Astrocyte of the cerebellum (primary cell): Measurements from ENCODE around the gene ZNF507.

ENCODE experiments used
- DNase-seq: peaks from one replicate; pipeline ENCODE4 v3.0.0-alpha.2; 2011; ENCODE audit warnings: low read depth
- H3K4me3 ChIP-seq: 2 replicates; pipeline ENCODE4 v1.5.1; 2011; ENCODE audit warnings: mild to moderate bottlenecking, low read depth, low read length, moderate library complexity
- in situ Hi-C: cut with HindIII; loops from 2 replicates; pipeline ENCODE4 v1.10.0; 2017; ENCODE audit warnings: low sequenced_read_pairs
- TF ChIP-seq, protein P1 (sequence below): IDR thresholded peaks from 2 replicates; pipeline ENCODE4 v1.5.1; 2012; ENCODE audit warnings: low read length, low read depth, moderate library complexity, mild to moderate bottlenecking; ENCODE audit errors: missing control alignments

ZNF507 gene

DNA sequence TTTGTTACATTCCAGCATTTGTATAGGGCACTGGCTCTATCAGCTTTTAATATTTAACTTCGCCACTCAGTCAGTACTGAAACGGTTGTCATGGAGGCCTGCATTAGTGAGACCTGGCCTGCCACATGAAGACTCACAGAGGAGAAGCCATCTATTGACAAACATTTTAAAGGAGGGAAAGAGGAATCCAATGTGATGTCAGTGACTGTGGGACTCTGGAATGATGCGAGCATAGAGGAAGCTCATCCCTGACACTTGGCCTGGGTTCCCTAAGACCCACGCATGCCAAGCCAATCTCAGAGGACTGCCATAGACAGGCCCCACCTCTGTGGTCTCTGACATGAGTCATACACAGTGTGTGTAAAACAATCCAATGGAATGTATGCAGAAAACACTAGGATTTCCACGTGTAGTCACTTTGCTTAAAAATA, 52.3 kb downstream of the ZNF507 start:
- H3K4me3 ChIP-seq, result no peak overlapping the region
- TF ChIP-seq, protein P1, sequence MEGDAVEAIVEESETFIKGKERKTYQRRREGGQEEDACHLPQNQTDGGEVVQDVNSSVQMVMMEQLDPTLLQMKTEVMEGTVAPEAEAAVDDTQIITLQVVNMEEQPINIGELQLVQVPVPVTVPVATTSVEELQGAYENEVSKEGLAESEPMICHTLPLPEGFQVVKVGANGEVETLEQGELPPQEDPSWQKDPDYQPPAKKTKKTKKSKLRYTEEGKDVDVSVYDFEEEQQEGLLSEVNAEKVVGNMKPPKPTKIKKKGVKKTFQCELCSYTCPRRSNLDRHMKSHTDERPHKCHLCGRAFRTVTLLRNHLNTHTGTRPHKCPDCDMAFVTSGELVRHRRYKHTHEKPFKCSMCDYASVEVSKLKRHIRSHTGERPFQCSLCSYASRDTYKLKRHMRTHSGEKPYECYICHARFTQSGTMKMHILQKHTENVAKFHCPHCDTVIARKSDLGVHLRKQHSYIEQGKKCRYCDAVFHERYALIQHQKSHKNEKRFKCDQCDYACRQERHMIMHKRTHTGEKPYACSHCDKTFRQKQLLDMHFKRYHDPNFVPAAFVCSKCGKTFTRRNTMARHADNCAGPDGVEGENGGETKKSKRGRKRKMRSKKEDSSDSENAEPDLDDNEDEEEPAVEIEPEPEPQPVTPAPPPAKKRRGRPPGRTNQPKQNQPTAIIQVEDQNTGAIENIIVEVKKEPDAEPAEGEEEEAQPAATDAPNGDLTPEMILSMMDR, result no peak
- in situ Hi-C loops, result loop anchor here (25.0 kb wide), 1 partner anchor 1735 kb away; no protein-coding TSS in a partner anchor
- DNase-seq, result peak; percentile 35

DNA sequence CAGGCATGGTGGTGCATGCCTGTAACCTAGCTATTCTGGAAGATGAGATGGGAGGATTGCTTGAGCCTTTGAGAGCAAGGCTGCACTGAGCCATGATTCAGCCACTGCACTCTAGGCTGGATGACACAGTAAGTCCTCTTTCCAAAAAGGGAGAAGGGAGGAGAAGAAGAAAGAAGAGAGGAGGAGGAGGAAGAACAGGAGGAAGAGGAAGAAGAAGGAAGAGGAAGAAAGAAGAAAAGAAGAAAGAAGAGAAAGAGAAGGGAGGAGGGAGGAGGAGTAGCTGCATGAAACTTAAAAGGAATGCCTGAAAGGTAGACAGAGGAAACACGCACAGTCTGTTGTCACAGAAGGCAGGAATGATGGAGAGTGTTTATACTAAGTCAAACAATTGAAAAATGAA, 56.6 kb downstream of the ZNF507 start:
- TF ChIP-seq, protein P1, result no peak
- DNase-seq, result no peak
- in situ Hi-C loops, result no loop called here

DNA sequence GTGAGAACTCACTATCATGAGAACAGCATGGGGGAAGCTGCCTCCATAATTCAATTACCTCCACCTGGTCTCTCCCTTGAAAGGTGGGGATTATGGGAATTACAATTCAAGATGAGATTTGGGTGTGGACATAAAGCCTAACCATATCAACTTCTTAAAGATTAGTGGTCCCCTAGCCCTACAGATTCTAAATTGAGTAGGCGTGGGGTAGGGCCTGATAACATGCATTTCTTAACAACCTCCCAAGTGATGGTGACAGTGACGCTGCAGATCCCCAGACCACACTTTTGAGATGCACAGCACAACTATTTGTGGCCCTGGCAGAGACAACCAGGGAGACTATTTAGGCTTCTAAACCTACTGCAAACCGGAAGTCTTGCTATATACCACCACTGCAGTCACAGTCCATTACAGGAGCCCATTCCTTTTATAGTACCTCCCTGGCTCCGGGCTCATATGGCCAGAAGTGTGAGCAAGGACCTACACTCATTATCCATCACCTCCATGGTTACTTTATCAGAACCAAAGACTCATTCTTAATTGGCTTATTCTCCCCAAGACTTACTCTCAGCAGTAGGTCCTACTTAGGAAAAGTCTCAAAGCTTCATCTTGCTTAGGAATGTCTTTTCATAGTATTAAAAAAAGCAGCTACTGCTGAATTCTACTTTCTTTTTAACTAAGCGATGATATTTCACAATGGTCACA, 58.0 kb downstream of the ZNF507 start:
- in situ Hi-C loops, result no loop called here
- TF ChIP-seq, protein P1, result no peak
- no peak overlapping the region for H3K4me3 ChIP-seq
- no peak for DNase-seq

More for the DNA sequence above, 56.6 kb downstream of the ZNF507 start:
- H3K4me3 ChIP-seq, result no peak overlapping the region

DNA sequence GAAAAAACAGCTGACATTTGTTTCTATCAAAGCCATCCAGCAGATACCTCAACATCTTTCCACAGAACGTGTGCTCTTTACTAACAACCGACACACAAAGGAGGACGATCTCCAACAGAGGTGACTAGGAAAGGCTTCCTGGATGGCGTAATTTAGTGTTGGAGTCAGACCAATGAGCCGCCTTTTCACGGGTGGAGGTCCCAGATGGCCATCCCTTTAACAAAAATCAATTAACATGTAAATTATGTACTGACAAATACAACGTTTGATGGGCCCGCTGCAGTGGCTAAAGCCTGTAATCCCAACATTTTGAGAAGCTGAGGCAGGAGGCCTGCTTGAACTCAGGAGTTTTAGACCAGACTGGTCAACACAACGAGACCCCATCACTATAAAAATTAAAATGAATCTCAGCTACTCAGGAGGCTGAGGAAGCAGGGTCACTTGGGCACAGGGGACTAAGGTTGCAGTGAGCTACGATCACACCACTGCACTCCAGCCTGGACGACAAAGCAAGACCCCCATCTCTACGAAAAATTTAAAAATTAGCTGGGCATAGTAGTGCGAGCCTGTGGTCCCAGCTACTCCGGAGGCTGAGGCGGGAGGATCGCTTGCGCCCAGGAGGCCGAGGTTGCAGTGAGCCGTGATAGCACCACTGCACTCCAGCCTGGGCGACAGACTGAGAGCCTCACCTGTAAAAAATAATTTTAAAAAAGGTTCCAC, 59.0 kb downstream of the ZNF507 start:
- TF ChIP-seq, protein P1, result no peak
- in situ Hi-C loops, result no loop called here
- H3K4me3 ChIP-seq, result peak overlapping the region; percentile 74
- DNase-seq, result no peak

DNA sequence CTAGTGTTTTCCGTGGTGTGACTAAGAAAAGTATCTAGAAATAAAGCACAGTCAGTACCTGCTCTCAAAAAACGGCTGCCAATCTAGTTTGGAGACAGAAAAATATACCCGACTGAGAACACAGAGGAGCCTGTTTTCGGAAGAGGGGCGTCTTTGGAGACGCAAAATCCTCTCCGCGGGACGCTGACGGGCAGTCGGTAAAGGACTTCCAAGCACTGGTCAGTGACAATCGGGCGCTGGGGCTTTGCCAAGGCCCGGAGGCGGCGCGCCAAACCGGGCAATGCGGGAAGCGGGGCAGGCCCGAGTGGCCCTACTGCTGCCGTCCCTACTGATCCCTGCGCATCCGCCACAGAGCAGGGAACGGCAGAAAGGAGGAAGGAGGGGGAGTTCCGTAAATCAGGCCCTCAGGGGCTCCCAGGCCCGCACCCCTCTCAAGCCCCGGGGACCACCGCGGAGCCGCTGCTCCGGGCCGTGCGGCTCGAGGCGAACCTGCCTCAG, 59.6 kb downstream of the ZNF507 start:
- H3K4me3 ChIP-seq, result peak overlapping the region; percentile 74
- DNase-seq, result no peak
- TF ChIP-seq, protein P1, result no peak
- in situ Hi-C loops, result no loop called here

DNA sequence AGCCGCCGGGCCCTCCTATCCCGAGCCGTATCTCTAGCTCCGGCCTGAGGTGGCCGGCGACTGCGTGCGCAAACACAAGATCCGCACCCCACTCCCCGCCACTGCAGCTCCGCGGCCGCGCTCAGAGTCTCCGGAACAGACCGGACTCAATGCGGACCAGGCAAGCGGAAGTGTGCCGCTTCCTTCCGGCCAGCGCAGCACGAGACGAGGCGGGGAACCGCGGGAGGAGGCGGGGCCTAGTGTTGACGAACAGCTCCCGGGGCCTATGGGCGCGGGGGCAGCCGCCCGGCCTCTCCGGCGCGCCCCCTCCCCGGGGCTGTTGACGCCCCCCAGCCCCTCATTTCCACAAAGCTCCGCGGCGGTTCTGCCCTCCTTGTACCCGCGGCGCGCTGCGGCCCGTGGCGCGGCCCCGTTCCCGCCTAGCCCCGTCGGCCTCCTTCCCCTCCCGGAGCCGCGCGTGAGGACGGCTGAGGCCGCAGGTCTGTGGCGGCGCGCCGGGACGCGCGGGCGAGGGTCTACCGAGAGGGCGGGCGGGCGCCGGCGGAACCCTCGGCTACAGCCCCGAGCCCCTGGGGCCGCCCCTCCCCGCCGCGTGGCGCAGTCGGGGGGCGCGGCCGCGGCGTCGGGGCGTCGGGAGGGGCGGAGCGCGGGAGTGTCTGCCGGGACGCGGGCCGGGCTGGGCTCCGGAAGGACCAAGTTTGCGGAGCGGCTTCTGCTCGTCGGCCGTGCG, 60.2 kb downstream of the ZNF507 start, which contains the start of gene DPY19L3:
TSS of gene DPY19L3 (plus strand) at position 340 of the 730 bp plus-strand sequence. CDS start 2,484 bp downstream, outside the sequence.
- TF ChIP-seq, protein P1, result no peak
- H3K4me3 ChIP-seq, result peak within 1 kb of the TSS; percentile 74
- peak; percentile 75 for DNase-seq
- in situ Hi-C loops, result no loop called here
